ENCODE results near the gene MAGEA11.

Gene MAGEA11

DNA sequence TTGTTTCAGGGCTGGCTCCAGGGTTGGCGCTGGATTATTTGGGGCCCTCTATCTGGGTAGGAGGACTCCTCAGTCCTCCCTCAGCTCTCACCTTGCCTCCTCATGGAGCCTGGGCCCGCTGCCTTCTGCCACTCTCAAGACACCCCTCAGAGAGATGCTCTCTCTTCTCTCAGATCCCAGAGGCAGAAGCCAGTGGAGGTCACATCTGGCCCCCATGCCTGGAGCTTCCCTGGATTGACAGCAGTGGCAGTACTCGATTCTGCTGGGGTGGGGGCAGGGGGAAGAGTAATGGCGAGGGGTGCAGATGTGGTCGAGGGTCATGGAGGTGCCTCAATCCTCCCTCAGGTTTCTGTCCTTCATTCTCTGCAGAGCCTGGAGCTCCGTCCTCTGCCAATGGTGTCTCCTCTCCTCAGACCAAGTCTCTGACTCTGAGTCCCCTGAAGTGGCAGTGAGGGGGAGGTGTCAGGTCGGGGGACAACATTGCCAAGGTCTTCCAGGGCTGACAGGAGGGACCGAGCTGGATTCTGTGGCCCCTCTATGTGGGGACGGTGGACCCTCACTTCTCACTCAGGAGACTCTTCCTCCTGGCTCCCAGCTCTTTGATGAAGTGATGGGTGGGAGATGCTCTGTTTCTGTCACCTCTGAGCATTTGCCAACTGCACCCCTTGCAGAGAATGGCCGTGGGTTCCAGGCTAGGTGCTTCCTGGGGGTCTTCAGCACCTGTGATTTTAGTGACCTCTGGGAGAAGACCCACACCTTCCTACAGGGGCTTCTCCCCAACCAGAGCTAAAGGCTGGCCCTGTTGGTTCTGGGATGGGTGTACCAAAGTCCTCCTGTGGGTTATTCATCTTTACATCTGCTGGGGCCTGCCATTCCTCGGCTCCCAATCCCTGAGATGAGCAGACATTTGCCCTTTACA is 51.1 kb downstream of the MAGEA11 start:
- no peak for DNase-seq (ENCODE audit: low read depth)
- TF ChIP-seq MAX (IDR thresholded peaks at IDR 0.05; ENCODE audit: low read depth, low read length) (no peak), POLR2A (IDR thresholded peaks at IDR 0.05; ENCODE audit: extremely low read depth, insufficient read length) (no peak), MYC (IDR thresholded peaks at IDR 0.05; ENCODE audit: low read depth, low read length) (no peak)
- TF ChIP-seq, protein P1, sequence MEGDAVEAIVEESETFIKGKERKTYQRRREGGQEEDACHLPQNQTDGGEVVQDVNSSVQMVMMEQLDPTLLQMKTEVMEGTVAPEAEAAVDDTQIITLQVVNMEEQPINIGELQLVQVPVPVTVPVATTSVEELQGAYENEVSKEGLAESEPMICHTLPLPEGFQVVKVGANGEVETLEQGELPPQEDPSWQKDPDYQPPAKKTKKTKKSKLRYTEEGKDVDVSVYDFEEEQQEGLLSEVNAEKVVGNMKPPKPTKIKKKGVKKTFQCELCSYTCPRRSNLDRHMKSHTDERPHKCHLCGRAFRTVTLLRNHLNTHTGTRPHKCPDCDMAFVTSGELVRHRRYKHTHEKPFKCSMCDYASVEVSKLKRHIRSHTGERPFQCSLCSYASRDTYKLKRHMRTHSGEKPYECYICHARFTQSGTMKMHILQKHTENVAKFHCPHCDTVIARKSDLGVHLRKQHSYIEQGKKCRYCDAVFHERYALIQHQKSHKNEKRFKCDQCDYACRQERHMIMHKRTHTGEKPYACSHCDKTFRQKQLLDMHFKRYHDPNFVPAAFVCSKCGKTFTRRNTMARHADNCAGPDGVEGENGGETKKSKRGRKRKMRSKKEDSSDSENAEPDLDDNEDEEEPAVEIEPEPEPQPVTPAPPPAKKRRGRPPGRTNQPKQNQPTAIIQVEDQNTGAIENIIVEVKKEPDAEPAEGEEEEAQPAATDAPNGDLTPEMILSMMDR (IDR thresholded peaks at IDR 0.05; ENCODE audit: low read depth, low read length) = no peak
- no peak overlapping the region for H3K4me3 ChIP-seq (ENCODE audit: low read depth, low read length)
